ENCODE data around the gene PAPLN. TPM values are rescaled to one million over a fixed set of nuclear protein-coding genes. Genes with fewer than 3 reads are reported as not detected.

Gene PAPLN
- total RNA-seq, 1 experiment from 2014 or later = 22.2 TPM

DNA sequence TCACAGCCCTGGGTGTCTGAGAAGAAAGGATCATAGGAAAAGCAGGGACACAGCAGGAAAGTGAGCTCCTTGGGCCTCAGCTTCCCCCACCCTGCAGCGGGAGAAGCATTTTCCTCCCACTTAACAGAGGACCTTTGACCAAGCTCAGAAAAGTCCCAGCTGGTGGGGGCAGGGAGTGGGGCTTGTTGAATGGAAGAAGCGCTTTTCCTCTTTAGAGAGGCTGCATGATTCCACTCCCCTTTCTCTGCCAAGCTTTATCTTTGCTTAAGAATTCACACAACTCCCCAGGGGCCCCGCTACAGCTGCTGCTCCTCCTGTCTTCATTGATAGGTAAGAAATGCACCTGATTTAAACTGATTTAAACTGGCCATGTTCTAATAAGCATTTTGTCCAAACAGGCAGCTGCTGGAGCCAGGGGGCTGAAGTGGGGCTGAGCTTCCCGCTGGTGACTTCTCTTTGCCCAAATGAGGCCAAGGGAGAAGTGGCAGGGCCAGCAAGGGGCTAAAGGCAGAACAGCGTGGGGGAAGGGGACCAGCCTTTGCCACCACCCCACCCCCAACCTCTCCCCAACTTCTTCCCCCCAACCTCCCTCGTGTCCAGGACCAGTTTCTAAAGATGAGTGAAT is 1.7 kb upstream of the PAPLN start:
- in situ Hi-C loops (cut with HindIII; ENCODE audit: low pct_unique_long_range_greater_than_20kb, low sequenced_read_pairs) = no loop called here
- BruUV-seq (replicated peaks) = no TSS peak
- ATAC-seq = no peak
- H3K4me3 ChIP-seq (ENCODE audit: low read depth in 2 of 2, low read length in 2 of 2) = no peak overlapping the region
- POLR2A ChIA-PET = no interaction called here
- no peaks in the 10 kb centered on the region for H3K9me3 ChIP-seq (ENCODE audit: control insufficient read depth, insufficient read depth, low read depth, low read length)
- no peak for TF ChIP-seq SIN3A (IDR thresholded peaks at IDR 0.05; ENCODE audit: borderline replicate concordance, insufficient read depth, low read depth, low read length)
- TF ChIP-seq REST (IDR thresholded peaks at IDR 0.05; ENCODE audit: insufficient read depth in 1 of 2, low read depth in 2 of 2, low read length in 1 of 2) = no peak
- TF ChIP-seq POLR2AphosphoS5 (IDR thresholded peaks at IDR 0.05; ENCODE audit: low read depth, low read length) = no peak
- TF ChIP-seq TCF7L2 (IDR thresholded peaks at IDR 0.05; ENCODE audit: low read depth, low read length) = no peak
- TF ChIP-seq, protein P1, sequence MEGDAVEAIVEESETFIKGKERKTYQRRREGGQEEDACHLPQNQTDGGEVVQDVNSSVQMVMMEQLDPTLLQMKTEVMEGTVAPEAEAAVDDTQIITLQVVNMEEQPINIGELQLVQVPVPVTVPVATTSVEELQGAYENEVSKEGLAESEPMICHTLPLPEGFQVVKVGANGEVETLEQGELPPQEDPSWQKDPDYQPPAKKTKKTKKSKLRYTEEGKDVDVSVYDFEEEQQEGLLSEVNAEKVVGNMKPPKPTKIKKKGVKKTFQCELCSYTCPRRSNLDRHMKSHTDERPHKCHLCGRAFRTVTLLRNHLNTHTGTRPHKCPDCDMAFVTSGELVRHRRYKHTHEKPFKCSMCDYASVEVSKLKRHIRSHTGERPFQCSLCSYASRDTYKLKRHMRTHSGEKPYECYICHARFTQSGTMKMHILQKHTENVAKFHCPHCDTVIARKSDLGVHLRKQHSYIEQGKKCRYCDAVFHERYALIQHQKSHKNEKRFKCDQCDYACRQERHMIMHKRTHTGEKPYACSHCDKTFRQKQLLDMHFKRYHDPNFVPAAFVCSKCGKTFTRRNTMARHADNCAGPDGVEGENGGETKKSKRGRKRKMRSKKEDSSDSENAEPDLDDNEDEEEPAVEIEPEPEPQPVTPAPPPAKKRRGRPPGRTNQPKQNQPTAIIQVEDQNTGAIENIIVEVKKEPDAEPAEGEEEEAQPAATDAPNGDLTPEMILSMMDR (IDR thresholded peaks at IDR 0.05) = no peak
- H3K4me1 ChIP-seq (ENCODE audit: control insufficient read depth, insufficient read depth, low read length) = peaks cover 30% of the 10 kb centered on the region
- CTCF ChIA-PET = no interaction called here
- no peaks in the 10 kb centered on the region for H3K36me3 ChIP-seq (ENCODE audit: control insufficient read depth, insufficient read depth, low read length)
- H3K27me3 ChIP-seq (ENCODE audit: control insufficient read depth, insufficient read depth, low read length) = 0 out of 2 replicates have a peak, but pooled peaks cover 2% of the 10 kb centered on the region
- intact Hi-C loops (cut with micrococcal nuclease; ENCODE audit: unreplicated experiment) = no loop called here
- no peak overlapping the region for H3K27ac ChIP-seq (ENCODE audit: low read length)
- DNase-seq (ENCODE audit: low read depth, low spot score) = no peak

GRCh38 chr14:73236157-73236556 is 1.1 kb upstream of the PAPLN start:
- ATAC-seq = no peak
- H3K9me3 ChIP-seq (ENCODE audit: control insufficient read depth, insufficient read depth, low read depth, low read length) = no peaks in the 10 kb centered on the region
- intact Hi-C loops (cut with micrococcal nuclease; ENCODE audit: unreplicated experiment) = no loop called here
- in situ Hi-C loops (cut with HindIII; ENCODE audit: low pct_unique_long_range_greater_than_20kb, low sequenced_read_pairs) = no loop called here
- CTCF ChIA-PET = no interaction called here
- POLR2A ChIA-PET = no interaction called here
- no peak overlapping the region for H3K4me3 ChIP-seq (ENCODE audit: low read depth in 2 of 2, low read length in 2 of 2)
- peaks cover 30% of the 10 kb centered on the region for H3K4me1 ChIP-seq (ENCODE audit: control insufficient read depth, insufficient read depth, low read length)
- TF ChIP-seq POLR2AphosphoS5 (IDR thresholded peaks at IDR 0.05; ENCODE audit: low read depth, low read length) (no peak), TCF7L2 (IDR thresholded peaks at IDR 0.05; ENCODE audit: low read depth, low read length) (no peak)
- no TSS peak for BruUV-seq (replicated peaks)
- DNase-seq (ENCODE audit: low read depth, low spot score) = no peak
- H3K27ac ChIP-seq (ENCODE audit: low read length) = no peak overlapping the region
- H3K27me3 ChIP-seq (ENCODE audit: control insufficient read depth, insufficient read depth, low read length) = 0 out of 2 replicates have a peak, but pooled peaks cover 2% of the 10 kb centered on the region
- H3K36me3 ChIP-seq (ENCODE audit: control insufficient read depth, insufficient read depth, low read length) = no peaks in the 10 kb centered on the region

DNA sequence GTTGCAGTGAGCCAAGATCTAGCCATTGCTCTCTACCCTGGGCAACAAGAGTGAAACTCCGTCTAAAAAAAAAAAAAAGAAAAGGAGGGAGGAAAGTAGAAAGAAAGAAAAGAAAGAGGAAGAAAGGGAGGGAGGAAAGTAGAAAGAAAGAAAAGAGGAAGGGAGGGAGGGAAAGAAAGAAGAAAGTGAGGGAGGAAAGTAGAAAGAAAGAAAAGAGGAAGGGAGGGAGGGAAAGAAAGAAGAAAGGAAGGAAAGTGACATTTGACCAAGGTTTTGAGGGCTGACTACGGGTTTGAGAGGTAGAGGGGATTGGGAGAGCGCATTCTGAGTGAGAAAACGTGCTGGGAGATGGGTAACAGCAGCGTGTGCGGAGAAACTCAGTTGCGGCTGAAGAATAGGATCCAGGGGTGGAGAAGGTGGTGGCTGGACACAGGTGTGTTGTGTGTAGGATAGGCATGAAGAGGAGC is 521 bp upstream of the PAPLN start:
- in situ Hi-C loops (cut with HindIII; ENCODE audit: low pct_unique_long_range_greater_than_20kb, low sequenced_read_pairs) = no loop called here
- peak overlapping the region; percentile 51; the same call in 1 of the 2 replicates for H3K27ac ChIP-seq (ENCODE audit: low read length)
- intact Hi-C loops (cut with micrococcal nuclease; ENCODE audit: unreplicated experiment) = no loop called here
- TF ChIP-seq, protein P1 (IDR thresholded peaks at IDR 0.05) = no peak
- TF ChIP-seq SIN3A (IDR thresholded peaks at IDR 0.05; ENCODE audit: borderline replicate concordance, insufficient read depth, low read depth, low read length) (no peak), POLR2AphosphoS5 (IDR thresholded peaks at IDR 0.05; ENCODE audit: low read depth, low read length) (no peak), REST (IDR thresholded peaks at IDR 0.05; ENCODE audit: insufficient read depth in 1 of 2, low read depth in 2 of 2, low read length in 1 of 2) (no peak), TCF7L2 (IDR thresholded peaks at IDR 0.05; ENCODE audit: low read depth, low read length) (no peak)
- H3K9me3 ChIP-seq (ENCODE audit: control insufficient read depth, insufficient read depth, low read depth, low read length) = no peaks in the 10 kb centered on the region
- CTCF ChIA-PET = no interaction called here
- BruUV-seq (replicated peaks) = no TSS peak
- no peak overlapping the region for H3K4me3 ChIP-seq (ENCODE audit: low read depth in 2 of 2, low read length in 2 of 2)
- H3K4me1 ChIP-seq (ENCODE audit: control insufficient read depth, insufficient read depth, low read length) = peaks cover 27% of the 10 kb centered on the region
- H3K27me3 ChIP-seq (ENCODE audit: control insufficient read depth, insufficient read depth, low read length) = 0 out of 2 replicates have a peak, but pooled peaks cover 2% of the 10 kb centered on the region
- no peaks in the 10 kb centered on the region for H3K36me3 ChIP-seq (ENCODE audit: control insufficient read depth, insufficient read depth, low read length)
- DNase-seq (ENCODE audit: low read depth, low spot score) (no peak), ATAC-seq (no peak)
- POLR2A ChIA-PET = no interaction called here
